ENCODE data around the gene IRF5.
A peak's percentile ranks its signal among the peaks of the same experiment; 100 is the strongest.

IRF5 gene, protein sequence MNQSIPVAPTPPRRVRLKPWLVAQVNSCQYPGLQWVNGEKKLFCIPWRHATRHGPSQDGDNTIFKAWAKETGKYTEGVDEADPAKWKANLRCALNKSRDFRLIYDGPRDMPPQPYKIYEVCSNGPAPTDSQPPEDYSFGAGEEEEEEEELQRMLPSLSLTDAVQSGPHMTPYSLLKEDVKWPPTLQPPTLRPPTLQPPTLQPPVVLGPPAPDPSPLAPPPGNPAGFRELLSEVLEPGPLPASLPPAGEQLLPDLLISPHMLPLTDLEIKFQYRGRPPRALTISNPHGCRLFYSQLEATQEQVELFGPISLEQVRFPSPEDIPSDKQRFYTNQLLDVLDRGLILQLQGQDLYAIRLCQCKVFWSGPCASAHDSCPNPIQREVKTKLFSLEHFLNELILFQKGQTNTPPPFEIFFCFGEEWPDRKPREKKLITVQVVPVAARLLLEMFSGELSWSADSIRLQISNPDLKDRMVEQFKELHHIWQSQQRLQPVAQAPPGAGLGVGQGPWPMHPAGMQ

DNA sequence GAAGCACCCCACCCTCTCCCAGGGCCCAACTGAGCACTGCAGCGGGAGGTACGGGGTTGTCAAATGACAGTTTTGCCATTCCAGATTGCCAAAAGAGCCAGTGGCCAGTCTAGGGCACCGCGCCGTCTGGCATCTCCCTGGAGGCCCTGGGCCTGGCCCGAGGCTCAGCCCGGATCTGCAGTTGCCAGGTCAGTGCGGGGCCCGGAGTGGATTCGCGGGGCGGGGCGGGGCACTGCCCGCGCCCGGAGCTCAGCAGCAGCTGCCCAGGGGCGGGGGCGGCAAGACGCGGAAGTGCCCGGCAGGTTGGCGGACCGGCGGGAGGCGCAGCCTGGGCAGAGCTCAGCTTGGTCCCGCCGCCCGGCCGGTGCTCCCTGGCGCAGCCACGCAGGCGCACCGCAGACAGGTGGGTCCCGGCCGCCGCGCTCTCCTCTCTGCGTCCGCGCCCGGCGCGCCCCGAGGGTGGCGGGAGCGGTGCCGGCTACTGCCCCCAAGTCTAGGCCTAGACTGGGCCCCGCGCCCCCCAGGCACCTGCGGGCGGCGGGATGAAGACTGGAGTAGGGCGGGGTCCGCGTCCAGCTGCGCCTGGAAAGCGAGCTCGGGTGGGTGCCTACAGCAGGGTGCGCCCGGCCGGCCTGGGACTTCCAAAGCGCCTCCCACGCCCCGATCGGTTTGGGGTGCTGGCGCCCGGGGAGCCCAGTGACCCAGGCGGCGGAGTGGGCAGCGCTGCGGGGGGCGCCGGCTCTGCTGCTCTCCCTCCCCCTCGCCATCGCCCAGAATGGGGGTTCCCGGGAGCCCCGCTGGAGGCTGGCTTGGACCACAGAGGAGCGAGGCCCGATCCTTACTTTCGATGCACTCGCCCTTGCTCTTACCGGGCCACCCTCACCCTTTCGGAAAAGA lies at the start of gene IRF5:
Gene IRF5 (plus strand): TSS at position 281 of the 897 bp plus-strand sequence. CDS start 4,155 bp downstream, outside the sequence.
- Histone ChIP-seq H3K4me1 (no peaks in the 10 kb centered on the region), H3K4me3 (peak within 1 kb of the TSS; percentile 51), H3K9me3 (no peaks in the 10 kb centered on the region), H3K27me3 (ENCODE audit: low read depth) (no peaks in the 10 kb centered on the region), H3K36me3 (replicated peaks) (no peaks in the 10 kb centered on the region)
- peak in 1 of 2 experiments; percentile 65 for DNase-seq (ENCODE audit: low spot score in 2 of 2)
- in situ Hi-C loops (cut with MboI; ENCODE audit: low sequenced_read_pairs) = no loop called here

DNA sequence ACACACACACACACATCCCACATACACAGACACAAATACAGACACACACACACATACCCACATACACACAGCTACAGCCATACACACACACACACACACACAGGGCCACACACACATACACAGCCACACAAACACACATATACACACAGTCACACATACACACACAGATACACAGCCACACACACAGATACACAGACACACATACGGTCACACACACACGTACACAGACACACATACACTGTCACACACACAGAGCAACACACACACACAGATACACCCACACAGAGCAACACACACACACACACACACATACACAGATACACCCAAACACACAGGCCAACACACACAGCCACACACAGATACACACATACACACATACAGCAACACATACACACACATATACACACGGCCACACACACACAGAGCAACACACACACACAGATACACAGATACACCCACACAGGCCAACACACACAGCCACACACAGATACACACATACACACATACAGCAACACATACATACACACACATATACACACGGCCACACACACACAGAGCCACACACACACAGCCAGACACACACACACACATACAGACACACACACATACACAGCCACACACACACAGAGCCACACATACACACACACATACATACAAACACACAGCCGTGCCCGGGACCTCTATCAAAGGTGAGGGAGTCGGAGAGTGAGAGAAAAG lies 49.5 kb upstream of the IRF5 start:
- H3K36me3 ChIP-seq (replicated peaks) = no peaks in the 10 kb centered on the region
- H3K27me3 ChIP-seq (ENCODE audit: low read depth) = 0 out of 2 replicates have a peak, but pooled peaks cover 2% of the 10 kb centered on the region
- no peaks in the 10 kb centered on the region for H3K4me1 ChIP-seq
- no peaks in the 10 kb centered on the region for H3K9me3 ChIP-seq
- DNase-seq (ENCODE audit: low spot score in 2 of 2) = no peak
- H3K4me3 ChIP-seq = no peak overlapping the region
- in situ Hi-C loops (cut with MboI; ENCODE audit: low sequenced_read_pairs) = no loop called here

DNA sequence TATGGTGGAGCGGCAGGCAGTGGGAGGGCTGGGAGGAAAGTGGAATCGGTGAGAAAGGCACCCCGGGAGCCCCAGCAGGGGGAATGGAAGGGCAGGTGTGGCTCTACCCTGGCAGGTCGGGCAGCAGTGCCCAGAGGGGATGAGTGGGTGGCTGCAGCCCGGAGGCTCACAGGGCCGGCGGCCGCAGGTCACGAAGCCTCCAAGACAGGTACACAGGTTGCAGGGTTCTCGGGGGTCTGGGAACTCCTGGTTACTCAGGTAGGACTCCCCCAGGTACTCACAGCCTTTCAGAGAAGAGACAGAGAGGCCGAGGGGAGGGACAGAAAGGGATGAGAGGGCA lies 49.0 kb upstream of the IRF5 start:
- H3K36me3 ChIP-seq (replicated peaks) = no peaks in the 10 kb centered on the region
- in situ Hi-C loops (cut with MboI; ENCODE audit: low sequenced_read_pairs) = no loop called here
- H3K4me3 ChIP-seq = no peak overlapping the region
- no peaks in the 10 kb centered on the region for H3K4me1 ChIP-seq
- H3K27me3 ChIP-seq (ENCODE audit: low read depth) = 0 out of 2 replicates have a peak, but pooled peaks cover 2% of the 10 kb centered on the region
- no peak for DNase-seq (ENCODE audit: low spot score in 2 of 2)
- H3K9me3 ChIP-seq = no peaks in the 10 kb centered on the region

DNA sequence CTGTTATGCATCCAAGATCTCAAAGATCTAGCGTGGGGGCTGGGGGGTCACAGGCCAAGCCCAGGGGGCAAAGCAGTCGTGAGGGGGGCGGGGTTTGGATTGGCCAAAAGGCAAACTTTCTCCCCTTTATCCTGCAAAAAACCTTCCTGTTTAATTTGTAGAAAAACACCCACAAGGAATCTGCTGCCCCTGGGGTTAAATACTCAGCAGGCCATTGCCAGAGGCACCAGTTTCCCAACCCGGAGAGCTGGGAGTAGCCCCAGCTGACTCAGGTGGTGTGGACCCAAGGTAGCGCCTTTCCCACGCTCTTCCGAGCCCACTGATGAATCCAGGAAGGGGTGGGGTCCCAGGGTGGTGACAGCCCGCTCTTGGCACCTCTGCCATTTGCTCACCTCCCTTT lies 48.6 kb upstream of the IRF5 start:
- no peaks in the 10 kb centered on the region for H3K4me1 ChIP-seq
- DNase-seq (ENCODE audit: low spot score in 2 of 2) = no peak
- H3K4me3 ChIP-seq = no peak overlapping the region
- H3K27me3 ChIP-seq (ENCODE audit: low read depth) = 0 out of 2 replicates have a peak, but pooled peaks cover 2% of the 10 kb centered on the region
- H3K9me3 ChIP-seq = no peaks in the 10 kb centered on the region
- in situ Hi-C loops (cut with MboI; ENCODE audit: low sequenced_read_pairs) = no loop called here
- H3K36me3 ChIP-seq (replicated peaks) = no peaks in the 10 kb centered on the region

DNA sequence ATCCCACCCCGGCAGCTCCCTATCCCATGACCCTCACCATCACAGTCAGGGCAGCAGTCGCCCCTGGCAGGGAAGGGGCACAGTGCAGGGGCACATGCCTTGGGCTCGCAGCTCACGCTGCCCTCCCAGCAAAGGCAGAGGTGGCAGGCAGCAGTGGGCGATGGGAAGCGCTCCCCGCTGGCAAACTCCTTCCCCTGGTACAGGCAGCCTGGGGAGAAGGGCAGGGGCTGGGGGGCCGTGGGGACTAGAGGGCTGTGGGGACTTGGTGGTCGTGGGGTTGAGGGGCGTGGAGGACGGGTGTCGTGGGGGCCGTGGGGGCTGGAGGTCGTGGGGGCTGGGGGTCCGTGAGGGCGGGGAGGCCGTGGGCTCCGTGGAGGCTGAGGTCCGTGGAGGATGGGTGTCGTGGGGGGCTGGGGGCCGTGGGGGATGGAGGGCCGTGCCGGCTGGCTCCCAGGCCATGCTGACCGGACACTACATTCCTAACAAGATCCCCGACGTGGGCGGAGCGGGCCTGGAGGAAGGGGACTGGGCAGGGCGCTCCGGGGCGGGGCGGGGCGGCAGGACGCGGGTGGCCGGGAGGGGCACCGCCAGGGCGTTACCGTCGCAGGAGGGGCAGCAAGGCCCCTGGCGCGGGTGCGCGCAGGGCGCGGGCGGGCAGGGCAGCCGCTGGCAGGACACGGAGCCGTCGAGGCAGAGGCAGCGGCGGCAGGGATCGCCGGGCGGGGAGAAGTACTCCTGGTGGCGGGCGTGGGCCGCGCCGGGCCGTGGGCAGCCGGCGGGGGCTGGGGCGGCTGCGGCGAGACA lies 47.2 kb upstream of the IRF5 start:
- Histone ChIP-seq H3K9me3 (no peaks in the 10 kb centered on the region), H3K4me3 (no peak overlapping the region), H3K36me3 (replicated peaks) (no peaks in the 10 kb centered on the region), H3K27me3 (ENCODE audit: low read depth) (0 out of 2 replicates have a peak, but pooled peaks cover 2% of the 10 kb centered on the region), H3K4me1 (no peaks in the 10 kb centered on the region)
- in situ Hi-C loops (cut with MboI; ENCODE audit: low sequenced_read_pairs) = no loop called here
- no peak for DNase-seq (ENCODE audit: low spot score in 2 of 2)

DNA sequence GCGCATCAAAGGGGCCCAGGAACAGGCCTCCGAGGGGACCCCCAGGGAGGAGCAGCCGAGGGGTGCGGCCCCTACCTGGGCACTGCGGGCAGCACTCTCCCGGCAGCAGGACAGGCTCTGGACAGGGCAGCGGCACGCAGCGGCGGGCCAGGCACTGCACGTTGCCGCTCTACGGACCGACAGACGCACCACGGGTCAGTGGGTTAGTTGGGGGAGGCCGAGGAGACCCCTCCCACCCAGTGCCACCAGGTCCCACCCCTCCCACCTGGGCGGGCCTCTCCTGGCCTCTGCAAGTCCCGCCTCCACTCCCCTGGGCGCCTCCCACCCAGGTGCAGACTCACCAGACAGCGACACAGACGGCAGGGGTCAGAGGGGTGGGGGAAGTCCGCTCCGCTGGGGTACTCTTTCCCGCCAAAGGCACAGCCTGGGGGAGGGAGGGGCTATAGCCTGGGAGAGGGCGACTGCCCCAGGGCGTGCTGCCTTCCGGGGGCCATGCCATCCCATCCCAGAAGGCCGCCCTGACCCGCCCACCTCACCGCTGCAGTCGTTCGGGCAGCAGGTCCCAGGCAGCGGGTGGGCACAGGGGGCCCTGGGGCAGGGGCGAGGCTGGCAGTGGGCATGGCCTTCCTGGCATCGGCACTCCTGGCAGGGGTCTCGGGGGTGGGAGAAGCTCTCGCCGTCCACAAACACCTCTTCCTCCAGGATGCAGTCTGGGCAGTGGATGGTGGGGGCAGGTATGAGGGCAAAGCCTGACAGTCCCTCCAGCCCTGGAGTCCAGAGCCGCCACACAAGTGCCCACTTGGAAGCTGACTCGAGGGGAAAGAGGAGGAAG lies 46.4 kb upstream of the IRF5 start:
- in situ Hi-C loops (cut with MboI; ENCODE audit: low sequenced_read_pairs) = no loop called here
- H3K36me3 ChIP-seq (replicated peaks) = no peaks in the 10 kb centered on the region
- peak in 1 of 2 experiments; percentile 28 for DNase-seq (ENCODE audit: low spot score in 2 of 2)
- H3K9me3 ChIP-seq = no peaks in the 10 kb centered on the region
- no peaks in the 10 kb centered on the region for H3K4me1 ChIP-seq
- H3K4me3 ChIP-seq = no peak overlapping the region
- 0 out of 2 replicates have a peak, but pooled peaks cover 2% of the 10 kb centered on the region for H3K27me3 ChIP-seq (ENCODE audit: low read depth)

DNA sequence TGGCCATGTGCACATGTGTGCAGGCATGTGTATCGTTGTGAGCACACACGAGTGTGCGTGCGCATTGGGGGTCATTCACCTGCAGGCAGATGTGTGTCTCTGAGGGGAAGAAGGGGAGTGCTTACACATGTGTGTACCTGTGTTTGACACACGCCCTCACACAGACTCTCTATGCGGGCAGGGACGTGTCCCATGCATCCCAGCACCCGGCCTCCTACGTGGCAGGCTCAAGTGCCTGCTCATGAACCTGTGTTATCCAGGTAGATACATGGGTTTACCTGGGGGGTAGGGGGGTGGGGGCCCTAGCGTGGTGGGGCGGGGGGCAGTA lies 45.8 kb upstream of the IRF5 start:
- H3K4me1 ChIP-seq = peaks cover 1% of the 10 kb centered on the region

DNA sequence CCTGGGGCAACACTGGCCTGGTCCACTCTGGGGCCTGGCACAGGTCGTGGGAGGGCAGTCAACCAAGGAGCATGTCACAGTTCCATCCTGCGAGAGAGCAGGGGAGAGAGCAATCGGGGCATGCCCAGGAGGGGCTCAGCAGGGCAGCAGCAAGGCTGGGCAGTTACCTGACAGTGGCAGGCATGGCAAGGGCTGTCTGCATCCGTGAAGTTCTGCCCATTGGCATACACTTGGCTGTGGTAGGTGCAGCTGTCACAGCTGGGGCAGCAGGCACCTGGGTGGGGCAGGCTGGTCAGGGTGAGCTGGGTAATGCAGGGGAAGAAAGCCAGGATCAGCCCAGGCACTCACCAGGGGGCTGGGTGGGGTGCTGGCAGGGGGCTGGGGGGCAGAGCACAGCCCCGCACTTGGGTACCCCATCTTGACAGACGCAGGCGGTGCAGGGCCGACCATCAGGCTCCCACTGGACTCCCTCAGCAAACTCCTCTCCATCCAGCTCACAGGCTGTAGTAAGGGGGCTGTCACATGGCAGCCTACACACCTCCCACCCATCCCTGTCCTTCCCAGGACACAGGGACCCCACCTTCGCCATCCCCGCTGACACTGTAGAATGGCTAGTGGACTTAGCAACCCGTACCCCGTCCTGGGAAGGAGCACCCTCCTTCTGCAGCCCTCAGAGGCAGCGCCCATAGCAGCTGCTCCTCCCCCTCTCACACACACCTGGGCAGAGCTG lies 45.0 kb upstream of the IRF5 start:
- H3K36me3 ChIP-seq (replicated peaks) = no peaks in the 10 kb centered on the region
- no peaks in the 10 kb centered on the region for H3K9me3 ChIP-seq
- no peak for DNase-seq (ENCODE audit: low spot score in 2 of 2)
- in situ Hi-C loops (cut with MboI; ENCODE audit: low sequenced_read_pairs) = no loop called here
- 0 out of 2 replicates have a peak, but pooled peaks cover 2% of the 10 kb centered on the region for H3K27me3 ChIP-seq (ENCODE audit: low read depth)
- peaks cover 9% of the 10 kb centered on the region for H3K4me1 ChIP-seq
- no peak overlapping the region for H3K4me3 ChIP-seq

More for the DNA sequence above, 45.8 kb upstream of the IRF5 start:
- in situ Hi-C loops (cut with MboI; ENCODE audit: low sequenced_read_pairs) = no loop called here
- Histone ChIP-seq H3K9me3 (no peaks in the 10 kb centered on the region), H3K4me3 (no peak overlapping the region), H3K36me3 (replicated peaks) (no peaks in the 10 kb centered on the region), H3K27me3 (ENCODE audit: low read depth) (0 out of 2 replicates have a peak, but pooled peaks cover 2% of the 10 kb centered on the region)
- DNase-seq (ENCODE audit: low spot score in 2 of 2) = no peak

DNA sequence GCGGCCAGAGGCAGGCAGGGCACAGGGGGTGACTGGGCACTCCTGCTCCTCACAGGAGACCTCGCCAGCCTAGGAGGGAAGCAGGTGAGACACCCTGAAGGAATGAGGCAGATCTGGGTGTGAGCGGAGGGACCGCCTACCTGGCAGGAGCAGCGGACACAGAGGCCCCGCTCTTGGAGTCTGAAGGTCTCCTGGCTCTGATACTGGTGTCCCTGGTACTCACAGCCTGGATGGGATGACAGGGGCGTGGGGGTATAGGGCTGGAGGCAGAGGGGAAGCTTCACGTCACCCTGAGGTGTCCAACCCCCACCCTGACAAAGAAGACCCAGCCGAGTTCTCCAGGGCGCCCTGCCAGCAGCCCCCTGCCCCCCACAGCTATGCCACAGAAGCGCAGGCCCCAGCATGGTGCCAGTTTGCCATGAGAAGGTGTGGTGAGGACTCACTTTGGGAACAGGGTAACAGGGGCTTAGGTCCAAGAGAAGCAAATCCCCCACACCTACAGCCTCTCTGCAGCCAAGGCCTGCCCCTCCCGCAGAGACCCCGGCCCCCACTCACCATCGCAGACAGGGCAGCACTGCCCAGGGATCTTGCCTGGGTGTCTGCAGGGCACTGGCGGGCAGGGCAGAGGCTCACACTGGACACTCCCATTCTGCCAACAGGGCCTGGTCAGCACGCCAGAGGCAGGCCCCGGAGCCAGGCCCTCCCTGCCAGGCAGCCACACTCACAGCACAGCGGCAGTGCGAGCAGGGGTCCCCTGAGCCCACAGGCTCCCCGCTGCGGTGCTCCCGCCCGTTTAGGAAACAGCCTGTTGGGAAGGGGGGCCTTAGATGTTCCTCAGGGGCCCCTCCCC lies 44.3 kb upstream of the IRF5 start:
- Histone ChIP-seq H3K27me3 (ENCODE audit: low read depth) (0 out of 2 replicates have a peak, but pooled peaks cover 2% of the 10 kb centered on the region), H3K9me3 (no peaks in the 10 kb centered on the region), H3K4me3 (no peak overlapping the region), H3K4me1 (peaks cover 10% of the 10 kb centered on the region), H3K36me3 (replicated peaks) (no peaks in the 10 kb centered on the region)
- DNase-seq (ENCODE audit: low spot score in 2 of 2) = no peak
- in situ Hi-C loops (cut with MboI; ENCODE audit: low sequenced_read_pairs) = no loop called here

DNA sequence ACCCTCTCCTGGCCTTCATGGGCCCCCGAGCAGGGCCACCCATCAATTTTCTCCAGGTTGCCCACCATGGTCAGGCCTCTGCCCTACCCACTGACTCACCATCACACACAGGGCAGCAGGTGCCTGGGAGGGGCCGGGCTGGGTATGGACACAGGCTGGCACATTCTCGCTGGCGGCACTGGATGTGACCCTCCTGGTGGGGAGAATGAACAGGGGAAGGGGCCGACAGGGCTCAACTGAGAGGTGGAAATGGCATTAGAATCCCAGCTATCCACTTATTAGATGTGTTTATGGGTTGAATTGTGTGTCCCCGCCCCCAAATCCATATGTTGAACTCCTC lies 43.7 kb upstream of the IRF5 start:
- Histone ChIP-seq H3K4me3 (no peak overlapping the region), H3K9me3 (no peaks in the 10 kb centered on the region), H3K27me3 (ENCODE audit: low read depth) (0 out of 2 replicates have a peak, but pooled peaks cover 2% of the 10 kb centered on the region), H3K4me1 (peaks cover 10% of the 10 kb centered on the region), H3K36me3 (replicated peaks) (no peaks in the 10 kb centered on the region)
- in situ Hi-C loops (cut with MboI; ENCODE audit: low sequenced_read_pairs) = no loop called here
- DNase-seq (ENCODE audit: low spot score in 2 of 2) = no peak

DNA sequence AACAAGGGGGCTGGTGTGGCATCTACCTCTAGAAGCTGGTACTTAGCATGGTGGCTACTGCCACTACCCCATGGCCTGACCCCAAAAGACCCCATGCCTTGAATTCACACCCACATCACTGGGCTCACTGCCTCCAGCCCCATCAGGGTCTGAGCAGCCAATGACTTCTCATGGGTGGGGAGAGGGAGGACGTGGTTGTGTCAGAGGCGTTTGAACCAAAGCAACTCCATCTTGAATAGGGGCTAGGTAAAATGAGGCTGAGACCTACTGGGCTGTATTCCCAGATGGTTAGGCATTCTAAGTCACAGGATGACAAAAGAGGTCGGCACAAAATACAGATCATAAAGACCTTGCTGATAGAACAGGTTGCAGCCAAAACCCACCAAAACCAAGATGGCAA lies 42.4 kb upstream of the IRF5 start:
- no peaks in the 10 kb centered on the region for H3K9me3 ChIP-seq
- H3K27me3 ChIP-seq (ENCODE audit: low read depth) = no peaks in the 10 kb centered on the region
- no peaks in the 10 kb centered on the region for H3K36me3 ChIP-seq (replicated peaks)
- peaks cover 10% of the 10 kb centered on the region for H3K4me1 ChIP-seq
- no peak overlapping the region for H3K4me3 ChIP-seq
- in situ Hi-C loops (cut with MboI; ENCODE audit: low sequenced_read_pairs) = no loop called here
- no peak for DNase-seq (ENCODE audit: low spot score in 2 of 2)
